ENCODE data around the gene TRIM54.

GRCh38 chr2:27298391-27299080 is 16.3 kb downstream of the TRIM54 start:
- TF ChIP-seq CTCF (IDR thresholded peaks at IDR 0.05; ENCODE audit: extremely low read depth in 1 of 2, insufficient read depth in 1 of 2, low read depth in 1 of 2, low read length in 2 of 2) = no peak
- no peak for TF ChIP-seq POLR2A (IDR thresholded peaks at IDR 0.05; ENCODE audit: low read depth, low read length)
- TF ChIP-seq MAX (IDR thresholded peaks at IDR 0.05; ENCODE audit: insufficient read depth, insufficient read length) = no peak
- TF ChIP-seq MYC (IDR thresholded peaks at IDR 0.05; ENCODE audit: low read depth, low read length) = no peak
- no peak for TF ChIP-seq POLR2AphosphoS5 (IDR thresholded peaks at IDR 0.05; ENCODE audit: insufficient read depth, low read depth, low read length)
- TF ChIP-seq EZH2 (IDR thresholded peaks at IDR 0.05; ENCODE audit: borderline replicate concordance, low read depth, low read length, severe bottlenecking) = no peak
- TF ChIP-seq JUN (IDR thresholded peaks at IDR 0.05; ENCODE audit: borderline replicate concordance, insufficient read depth, insufficient read length, low read depth) = no peak
- no peak for TF ChIP-seq GATA2 (IDR thresholded peaks at IDR 0.05; ENCODE audit: insufficient read depth, insufficient read length, low read depth, low read length)
